CD4-positive, alpha-beta T cell treated with Interleukin-15 for 1 hour (primary cell): ENCODE data around the gene FGD4.
"Not testable (repeated sequence)": the region's sequence is repeated elsewhere in the genome, so short reads cannot be mapped to it uniquely, and the experiment has no call there.

ENCODE experiments used
- DNase-seq: peaks from one replicate; pipeline ENCODE4 v3.0.0-alpha.2; 2020

FGD4 gene

DNA sequence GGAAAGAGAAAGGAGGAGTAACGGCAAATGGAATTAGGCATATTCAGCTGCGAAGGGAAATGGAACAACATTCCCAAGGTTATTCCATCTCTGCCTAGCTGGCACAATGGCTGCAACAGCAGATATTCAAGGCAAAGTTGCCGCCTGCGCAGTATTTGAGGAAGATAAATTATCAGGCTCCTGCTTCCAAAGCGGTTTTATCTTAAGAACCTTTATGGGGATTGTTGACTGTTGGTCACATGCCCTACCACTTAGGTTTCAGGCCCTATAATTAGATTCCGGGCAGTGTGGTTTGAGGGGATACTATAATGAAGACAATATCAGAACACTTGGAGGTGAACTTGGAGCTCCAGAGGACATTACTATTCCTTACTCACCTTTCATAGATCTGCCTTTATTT is 99.7 kb downstream of the FGD4 start:
- no peak for DNase-seq

DNA sequence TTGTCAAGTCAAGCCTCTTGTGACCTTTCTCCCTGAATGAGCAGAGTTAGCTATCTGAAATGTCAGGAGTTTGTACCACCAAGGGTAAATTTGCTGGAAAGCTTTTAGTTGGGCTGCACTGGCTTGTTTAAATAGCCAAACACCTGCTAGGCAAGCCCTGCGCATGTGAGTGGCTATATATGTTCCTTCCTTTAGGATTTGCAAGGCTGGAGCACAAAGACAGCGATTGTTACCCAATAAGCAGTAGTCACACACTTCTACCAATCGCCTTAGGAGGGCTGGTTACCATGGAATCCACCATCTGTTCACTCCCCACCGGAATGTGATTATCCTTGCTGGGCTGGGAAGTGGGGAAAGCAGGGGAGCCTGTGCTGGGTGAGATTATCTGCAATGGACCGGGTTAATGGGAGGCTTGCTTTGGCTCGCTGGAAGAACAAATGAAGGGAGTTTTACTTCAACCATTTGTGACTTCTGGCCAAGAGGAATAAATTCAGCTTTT is 102.5 kb downstream of the FGD4 start:
- no peak for DNase-seq

DNA sequence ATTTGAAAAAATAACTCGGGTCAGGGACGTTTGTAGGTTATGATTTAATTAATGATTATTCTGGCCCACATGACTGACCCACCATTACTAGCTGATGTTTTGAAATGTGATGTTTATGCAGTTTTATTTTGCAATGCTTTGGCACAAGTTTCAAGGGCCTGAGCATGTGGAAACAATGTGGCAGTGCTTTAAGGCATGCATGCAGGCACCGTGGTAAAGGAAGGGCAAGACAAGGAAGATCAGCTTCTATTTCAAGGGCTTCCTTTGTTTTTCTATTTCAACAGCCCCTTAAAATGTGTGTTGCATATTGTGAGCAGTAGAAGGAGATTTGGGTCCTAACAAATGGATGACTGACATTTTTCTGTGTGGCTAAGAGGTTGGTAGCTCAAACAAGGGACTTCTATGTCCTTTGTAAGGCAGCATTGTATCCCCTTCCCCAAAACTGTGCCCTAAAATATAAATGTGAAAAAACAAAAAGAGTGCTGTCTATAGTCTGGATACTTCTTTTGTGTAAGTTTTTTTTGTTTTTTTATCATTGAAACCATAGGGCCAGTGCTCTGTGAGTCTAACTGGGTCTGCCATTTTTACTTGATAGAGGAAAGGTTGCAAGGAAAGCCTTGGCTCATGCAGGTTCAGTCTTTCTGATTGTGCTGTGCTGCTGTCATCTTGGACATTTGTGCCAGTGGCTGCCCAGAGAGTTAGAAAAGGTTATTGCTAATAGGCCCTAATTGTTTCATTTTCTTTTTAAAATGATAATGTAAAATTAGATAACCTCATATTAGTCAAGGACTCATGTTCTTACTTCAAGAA is 103.5 kb downstream of the FGD4 start:
- DNase-seq, result no peak

DNA sequence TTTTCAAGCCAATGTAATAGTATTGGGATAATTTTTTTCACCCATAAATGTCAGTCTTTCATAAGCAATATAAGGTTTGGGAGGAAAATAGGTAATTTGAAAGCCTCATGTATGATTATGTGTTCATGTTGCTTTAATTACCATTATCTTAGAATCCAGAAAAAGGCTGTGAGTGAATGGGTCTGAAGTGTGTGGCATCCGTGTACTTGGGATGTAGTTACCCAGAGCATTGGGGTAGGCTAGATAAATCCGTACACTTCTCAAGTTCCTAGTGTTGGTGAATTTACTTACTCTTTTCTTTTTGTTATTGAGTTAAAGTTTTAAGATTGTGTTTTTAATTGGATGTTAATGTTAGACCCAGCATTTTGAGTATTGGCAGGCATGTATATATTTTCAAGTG is 104.4 kb downstream of the FGD4 start:
- DNase-seq, result no peak

DNA sequence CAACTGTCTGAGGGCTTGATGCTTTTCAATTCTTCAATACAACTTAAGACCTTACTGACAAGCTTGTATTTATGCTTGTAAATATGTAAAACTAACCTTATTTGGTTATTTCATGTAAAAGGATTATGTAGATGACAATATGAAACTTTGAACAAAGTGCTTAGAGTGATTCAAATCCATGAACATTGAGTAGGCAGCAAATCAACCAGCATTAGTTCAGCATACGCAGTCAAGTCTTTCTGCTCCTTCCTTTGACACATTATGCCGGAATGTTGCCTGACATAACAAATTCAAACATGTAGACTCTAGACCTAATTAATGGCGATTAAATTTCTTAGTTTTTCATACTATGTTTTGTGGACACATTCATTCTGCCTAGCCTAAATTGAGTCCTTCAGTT is 105.2 kb downstream of the FGD4 start:
- DNase-seq, result no peak

DNA sequence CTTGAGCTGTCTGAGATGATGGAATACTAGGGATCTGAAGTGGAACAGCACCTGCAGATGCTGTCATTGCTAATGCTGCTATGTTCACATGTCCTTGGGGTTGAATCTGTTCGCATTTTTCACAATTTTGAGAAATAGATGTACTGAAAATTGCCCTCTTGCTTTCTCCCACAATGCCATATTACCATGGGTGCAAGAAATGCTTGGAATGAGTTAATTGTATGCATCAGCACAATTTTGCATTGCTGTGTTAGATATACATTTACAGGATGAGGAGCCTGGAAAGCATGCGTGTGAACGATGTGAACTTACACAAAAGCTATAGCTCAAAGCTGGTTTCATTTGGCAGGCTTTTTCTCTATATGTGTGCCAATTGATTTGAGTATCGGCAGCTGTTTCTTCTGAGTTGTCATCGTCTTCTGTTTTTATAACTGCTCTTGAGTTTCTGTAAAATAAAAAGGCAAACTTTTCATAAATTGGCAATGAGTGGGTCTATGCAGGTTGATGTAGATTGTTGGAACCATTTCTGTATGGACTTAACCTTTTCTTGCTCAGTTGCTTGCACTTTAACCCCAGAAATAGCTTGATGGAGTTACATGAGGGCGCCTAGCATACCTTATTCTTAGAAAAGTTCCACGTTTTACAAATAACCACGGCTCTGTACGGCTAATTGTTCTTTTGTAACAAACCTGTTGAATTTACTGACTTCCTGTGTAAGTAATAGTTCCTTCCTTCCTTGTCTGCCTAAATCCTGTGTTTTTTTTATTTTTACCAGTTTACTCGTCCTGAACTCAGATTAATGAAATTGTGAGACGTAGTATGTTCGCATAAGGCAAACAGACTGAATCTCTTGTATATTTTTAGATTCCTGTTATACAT is 105.9 kb downstream of the FGD4 start:
- no peak for DNase-seq

DNA sequence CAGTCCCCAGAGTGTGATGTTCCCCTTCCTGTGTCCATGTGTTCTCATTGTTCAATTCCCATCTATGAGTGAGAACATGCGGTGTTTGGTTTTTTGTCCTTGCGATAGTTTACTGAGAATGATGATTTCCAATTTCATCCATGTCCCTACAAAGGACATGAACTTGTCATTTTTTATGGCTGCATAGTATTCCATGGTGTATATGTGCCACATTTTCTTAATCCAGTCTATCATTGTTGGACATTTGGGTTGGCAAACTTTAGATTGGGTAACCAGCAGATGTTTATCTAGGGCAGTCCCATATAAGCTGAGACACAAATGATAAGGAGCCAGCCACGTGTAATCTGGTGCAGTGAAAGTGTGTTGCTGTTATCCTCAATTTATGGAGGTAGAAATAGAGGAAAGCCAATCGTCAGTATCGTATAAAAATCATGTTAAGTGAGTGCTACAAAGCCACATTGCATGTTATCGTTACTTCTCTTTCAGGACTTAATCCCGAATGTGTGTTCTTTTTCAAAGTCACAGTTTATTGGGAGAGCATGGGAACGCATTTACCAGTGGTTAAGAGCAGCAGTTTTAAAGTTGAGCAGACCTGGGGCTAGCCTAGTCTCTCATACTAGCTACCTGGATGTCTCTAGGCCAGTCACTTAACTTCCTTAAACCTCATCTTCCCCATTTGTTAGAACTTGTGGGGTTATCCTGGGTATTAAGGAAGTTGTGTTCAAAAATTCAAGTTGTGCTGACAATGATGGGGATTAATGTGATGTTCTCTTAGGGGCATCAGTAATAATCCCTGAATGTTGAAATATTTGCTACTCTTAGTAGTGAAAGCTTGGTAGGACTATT is 108.0 kb downstream of the FGD4 start:
- DNase-seq, result not testable (repeated sequence)

DNA sequence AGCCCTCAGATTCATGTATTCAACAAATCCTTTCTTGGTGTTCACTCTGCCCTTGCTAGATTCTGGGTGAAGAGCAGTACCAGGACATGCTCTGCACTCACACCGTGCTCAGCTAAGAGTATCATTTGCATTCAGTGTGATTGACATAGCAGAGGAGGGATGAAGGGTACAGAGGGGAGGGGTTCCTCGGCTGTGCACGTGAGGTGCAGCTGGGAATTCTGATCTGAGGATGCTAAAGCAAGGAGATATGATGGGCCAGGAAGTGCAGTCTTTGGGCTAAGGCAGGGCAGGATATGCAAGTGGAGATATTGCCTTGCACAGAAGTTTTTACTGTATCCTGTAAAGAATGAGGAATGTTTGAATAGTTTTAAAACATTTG is 108.6 kb downstream of the FGD4 start:
- DNase-seq, result no peak

DNA sequence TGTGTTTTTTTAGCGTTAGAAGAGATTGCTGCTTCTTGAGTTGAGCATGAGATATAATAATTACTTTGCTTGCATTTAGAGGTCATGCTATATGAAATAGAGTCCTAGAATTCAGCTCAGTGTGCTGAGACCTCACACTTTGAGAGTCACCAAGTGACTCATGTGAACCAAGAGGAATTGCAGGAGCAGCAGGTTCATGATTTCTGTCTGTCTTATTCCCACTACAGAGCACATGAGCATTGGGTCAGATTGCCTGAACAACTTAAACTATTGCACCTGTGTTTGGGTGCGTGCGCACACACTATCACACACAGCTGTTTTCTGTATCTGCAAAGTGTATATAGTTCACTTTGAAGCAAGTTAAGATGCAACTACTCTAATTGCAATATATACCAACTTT is 109.3 kb downstream of the FGD4 start:
- DNase-seq, result no peak

DNA sequence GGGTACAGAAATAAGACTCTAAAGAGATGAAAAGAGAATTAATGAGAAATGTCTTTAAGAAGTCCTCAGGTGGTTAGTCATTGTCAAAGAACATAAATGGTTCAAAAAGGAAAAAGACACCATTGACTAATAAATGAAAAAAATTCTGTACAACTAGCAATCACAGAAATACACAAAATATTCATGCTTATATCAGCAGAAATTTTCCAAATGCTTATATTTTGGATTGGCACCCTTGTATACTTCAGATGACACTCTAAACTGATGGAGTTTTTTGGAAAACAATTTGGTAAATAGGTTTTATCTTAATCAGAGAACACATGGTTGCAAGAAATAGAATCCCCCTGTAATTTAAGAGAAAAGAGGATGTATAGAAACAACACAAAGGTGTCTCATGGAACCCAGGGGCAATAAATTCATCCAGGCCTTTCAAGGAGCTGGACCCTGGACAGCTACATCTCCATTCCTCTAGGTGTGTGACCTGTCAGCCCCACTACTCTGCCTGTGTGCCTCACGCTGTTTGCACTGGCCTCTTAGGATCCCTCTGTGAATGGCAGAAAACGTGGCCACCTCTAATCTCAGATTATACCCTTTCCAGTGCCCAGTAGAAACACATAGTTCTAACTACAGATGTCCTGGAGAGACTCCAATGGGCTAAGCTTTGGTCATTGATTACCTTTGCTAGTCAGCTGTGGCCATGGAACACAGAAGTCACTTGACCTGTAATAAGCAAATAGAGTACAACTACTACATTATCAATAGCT is 110.2 kb downstream of the FGD4 start:
- DNase-seq, result no peak

DNA sequence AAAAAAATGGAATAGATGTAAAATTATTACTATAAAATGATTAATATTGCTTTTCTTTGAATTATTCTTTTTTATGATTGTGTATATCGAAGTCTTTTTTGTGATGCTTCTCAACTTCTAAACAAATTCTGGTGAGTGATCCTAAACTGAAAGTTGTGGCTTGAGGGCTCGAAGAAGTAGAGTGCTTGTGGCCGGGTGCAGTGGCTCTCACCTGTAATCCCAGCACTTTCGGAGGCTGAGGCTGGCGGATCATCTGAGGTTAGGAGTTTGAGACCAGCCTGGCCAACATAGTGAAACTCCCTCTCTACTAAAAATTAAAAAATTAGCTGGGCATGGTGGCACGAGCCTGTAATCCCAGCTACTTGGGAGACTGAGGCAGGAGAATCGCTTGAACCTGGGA is 112.6 kb downstream of the FGD4 start:
- not testable (repeated sequence) for DNase-seq

DNA sequence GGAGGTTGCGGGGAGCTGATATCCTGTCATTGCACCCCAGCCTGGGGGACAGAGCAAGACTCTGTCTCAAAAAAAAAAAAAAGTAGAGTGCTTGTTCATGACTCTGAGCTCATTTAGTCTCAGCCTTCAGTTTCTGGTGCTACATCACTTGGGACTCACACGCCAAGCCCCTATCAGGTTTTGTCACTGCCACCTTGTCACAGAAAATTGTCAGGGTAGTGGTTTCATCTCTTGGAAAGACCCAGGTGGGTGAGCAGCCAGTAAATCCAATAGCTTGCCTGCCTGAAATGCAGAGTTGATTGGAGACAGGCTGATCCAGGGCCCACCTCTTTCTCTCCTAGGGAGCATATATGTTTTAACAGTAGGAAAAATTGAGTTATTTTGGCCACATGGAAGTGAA is 113.0 kb downstream of the FGD4 start:
- no peak for DNase-seq

DNA sequence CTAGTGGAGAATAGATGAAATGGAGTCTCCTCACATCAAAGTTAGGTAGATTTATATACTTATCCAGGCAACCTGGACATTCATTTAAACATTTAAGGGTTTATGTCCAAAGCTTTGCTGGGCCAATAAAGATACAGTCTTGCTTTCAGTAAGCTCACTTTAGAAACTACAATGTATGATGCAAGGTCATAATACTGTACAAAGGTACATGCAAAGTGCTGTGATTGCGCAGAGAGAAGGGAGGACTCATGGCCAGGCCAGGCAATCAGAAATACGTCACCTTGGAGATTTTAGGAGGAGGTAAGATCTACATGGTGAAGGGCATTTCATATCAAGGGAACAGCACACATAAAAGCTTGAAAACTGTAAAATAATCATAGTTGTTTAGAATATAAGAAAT is 113.6 kb downstream of the FGD4 start:
- DNase-seq, result no peak

DNA sequence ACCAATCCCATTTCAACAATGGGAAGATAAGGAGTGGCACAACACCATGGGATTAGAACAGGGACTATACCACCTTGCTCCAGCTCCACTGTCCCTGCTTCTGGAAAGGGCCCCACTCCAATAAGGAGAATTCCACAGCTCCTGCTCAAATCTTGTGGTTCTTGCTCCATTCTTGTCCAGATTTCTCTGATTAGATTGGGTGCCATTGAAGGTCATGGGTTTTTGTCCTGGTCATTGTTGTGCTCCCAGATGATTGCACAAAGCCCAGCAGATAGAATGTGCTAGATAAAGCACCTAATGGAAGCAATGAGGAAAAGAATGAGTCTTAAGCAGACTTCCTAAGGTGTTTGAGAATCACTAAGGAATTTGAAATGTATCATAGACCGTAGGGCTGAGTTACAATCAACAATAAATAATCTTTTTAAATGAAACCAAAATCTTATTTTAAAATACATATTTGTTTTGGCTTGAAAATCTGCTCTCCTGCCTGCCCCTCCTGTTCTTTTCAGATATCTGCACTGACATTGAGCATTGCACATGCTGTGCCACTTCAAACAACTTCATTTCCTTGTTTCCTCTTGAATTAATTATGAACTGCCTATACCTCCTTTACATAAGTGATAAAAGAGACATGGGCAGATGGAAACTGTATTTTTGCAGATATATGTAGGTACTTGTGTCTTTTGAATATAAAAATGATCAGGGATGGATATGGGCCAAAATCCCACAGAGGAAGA is 115.9 kb downstream of the FGD4 start:
- DNase-seq, result no peak

DNA sequence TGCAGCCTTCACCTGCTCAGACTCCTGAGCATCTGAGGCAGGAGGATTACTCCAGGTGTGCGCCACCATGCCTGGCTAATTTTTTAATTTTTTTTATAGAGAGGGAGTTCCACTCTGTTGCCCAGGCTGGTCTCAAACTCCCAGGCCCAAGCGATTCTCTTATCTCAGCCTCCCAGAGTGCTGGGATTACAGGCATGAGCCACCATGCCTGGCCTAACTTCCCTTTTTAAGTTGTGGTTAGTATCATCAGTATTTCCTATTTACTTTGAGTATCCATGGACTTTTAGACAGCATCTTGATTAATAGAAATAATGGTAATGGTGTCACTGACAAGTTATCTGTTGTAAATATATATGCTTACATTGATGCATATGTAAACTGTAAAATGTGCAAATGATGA is 116.9 kb downstream of the FGD4 start:
- DNase-seq, result no peak

DNA sequence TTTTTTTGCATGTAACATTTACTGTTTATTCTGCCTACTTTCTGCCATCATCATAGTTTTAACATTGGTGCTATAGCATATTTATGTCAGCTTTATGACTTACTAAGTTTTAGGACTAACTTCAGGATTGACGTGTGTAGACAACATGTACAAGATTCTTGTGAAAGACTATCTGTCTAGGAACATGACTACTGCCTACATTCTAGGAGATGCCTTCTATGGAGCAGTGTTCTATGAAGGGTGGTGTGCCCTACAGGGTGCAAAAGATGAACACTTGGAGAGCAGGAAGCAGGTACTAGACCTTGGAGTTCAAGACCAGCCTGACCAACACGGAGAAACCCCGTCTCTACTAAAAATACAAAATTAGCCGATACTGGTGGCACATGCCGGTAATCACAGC is 118.6 kb downstream of the FGD4 start:
- no peak for DNase-seq

DNA sequence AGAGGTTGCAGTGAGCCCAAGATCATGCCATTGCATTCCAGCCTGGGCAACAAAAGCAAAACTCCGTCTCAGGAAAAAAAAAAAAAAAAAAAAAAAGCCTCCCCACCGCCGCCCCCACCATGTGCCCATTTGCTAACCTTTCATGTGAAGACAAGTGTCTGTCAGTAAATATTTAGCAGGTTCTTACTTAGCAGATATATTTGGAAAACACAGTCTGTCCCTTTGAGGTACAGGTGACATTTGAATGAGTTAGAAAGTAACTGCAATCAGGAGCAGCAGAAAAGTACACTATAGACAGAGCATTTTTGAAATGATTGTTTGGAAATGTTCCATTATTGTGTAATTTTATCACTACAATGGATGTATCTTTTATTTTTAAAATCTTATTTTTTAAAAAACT is 119.7 kb downstream of the FGD4 start:
- DNase-seq, result no peak

DNA sequence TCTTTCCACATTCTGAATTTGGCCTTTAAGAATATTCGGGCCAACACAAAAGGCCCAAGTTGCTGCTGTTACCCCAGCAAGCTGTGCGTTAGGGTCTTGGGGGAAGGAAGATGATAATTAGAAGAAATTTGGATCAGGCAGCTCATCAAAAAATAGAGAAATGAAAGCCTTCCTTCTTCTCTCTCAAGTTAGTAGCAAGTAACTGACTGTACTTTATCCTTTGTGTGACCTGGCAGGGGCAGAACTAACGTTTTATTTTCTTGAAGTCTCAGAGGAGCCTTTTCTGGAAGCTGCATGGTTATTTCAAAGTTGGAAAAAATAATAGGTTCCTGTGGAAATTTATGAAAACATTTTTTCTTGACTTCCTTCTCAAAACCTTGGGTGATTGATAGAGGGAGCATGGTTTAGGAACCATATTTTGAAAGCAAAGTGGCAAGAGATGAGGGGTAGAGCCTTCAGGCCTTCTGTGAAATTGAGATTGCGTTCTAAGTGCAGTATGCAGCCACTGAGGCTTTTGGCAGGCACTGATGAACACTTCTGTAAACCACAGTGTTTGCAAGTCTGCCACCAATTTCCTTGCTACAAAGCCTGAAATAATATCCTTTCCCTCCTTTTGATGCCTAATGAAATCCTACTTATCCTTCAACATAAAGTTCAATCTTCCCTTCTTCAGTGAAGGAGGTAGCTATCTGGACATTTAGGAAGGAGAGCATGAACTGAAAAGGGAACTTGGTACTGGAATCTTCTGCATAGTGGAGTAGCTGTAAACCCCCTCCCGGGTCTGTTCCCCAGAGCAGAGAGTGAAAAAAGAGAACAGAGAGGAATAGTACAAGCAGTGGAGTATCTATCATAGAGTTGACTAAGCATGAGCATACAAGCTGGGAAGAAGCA is 123.2 kb downstream of the FGD4 start:
- no peak for DNase-seq

DNA sequence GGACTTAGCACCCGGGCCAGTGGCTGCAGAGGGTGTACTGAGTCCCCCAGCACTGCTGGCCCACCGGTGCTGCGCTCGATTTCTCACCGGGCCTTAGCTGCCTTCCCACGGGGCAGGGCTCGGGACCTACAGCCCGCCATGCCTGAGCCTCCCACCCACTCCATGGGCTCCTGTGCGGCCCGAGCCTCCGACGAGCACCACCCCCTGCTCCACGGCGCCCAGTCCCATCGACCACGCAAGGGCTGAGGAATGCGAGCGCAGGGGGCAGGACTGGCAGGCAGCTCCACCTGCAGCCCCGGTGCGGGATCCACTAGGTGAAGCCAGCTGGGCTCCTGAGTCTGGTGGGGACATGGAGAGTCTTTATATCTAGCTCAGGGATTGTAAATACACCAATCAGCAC is 126.4 kb downstream of the FGD4 start:
- DNase-seq, result not testable (repeated sequence)

DNA sequence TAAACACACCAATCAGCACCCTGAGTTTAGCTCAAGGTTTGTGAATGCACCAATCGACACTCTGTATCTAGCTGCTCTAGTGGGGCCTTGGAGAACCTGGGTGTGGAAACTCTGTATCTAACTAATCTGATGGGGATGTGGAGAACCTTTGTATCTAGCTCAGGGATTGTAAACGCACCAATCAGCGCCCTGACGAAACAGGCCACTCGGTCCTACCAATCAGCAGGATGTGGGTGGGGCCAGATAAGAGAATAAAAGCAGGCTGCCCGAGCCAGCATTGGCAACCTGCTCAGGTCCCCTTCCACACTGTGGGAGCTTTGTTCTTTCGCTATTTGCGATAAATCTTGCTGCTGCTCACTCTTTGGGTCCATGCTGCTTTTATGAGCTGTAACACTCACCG is 127.0 kb downstream of the FGD4 start:
- not testable (repeated sequence) for DNase-seq

DNA sequence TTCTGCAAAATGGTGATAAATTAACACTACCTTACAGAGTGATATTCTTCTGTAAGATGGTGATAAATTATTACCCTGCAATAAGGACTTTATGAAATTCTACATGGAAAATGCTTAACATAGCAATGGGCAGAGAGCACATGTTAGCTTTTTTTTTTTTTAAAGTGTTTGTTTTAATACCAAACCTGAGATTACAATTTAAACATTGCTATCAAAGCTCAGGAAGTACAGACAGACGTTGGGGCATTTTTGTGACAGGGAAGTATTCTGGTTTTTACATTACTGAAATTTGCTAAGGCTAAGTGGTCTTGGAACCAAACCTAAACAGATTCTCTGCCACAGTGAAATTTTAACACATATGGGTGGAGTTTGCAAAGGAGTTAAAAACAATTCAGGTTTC is 133.1 kb downstream of the FGD4 start:
- no peak for DNase-seq
